HCT116 (cell line): ENCODE results near the gene PRKACG.

Experiments used
- POLR2A ChIP-seq: IDR thresholded peaks from 2 replicates; pipeline ENCODE4 v1.7.0; 2011; ENCODE audit warnings: borderline replicate concordance; ENCODE audit not compliant: insufficient read depth, insufficient read length; ENCODE audit errors: extremely low read depth
- TF ChIP-seq, protein P1 (sequence below), 3 experiments: fragments of 200-600 bp in 1 of 3; sonication (generic) in 1 of 3; IDR thresholded peaks in 2 of 3; conservative IDR thresholded peaks in 1 of 3; 2 replicates each; pipeline ENCODE4 v1.5.1; 2012 to 2017; ENCODE audit warnings: low read depth in 2 of 3, low read length in 2 of 3, antibody characterized with exemption in 1 of 3, borderline replicate concordance in 1 of 3, control low read depth in 1 of 3, mild to moderate bottlenecking in 1 of 3, mixed read lengths in 1 of 3, mixed run types in 1 of 3, moderate library complexity in 1 of 3; ENCODE audit not compliant: insufficient read depth in 1 of 3

DNA sequence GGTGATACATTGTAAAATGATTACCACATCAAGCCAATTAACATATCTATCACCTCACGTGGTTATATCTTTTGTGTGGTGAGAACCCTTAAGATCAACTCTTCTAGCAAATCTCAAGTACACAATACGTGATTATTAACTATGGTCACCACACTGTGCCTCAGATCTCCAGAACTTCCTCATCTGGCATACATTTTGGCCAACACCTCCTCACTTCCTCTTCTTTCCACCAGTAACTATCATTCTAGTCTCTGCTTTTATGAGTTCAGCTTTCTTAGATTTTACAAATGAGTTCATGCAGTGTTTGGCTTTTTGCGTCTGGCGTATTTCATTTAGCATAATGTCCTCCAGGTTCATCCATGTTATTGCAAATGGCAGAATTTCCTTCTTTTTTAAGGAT lies 35.8 kb downstream of the PRKACG start:
- no peak for TF ChIP-seq POLR2A
- TF ChIP-seq, protein P1, sequence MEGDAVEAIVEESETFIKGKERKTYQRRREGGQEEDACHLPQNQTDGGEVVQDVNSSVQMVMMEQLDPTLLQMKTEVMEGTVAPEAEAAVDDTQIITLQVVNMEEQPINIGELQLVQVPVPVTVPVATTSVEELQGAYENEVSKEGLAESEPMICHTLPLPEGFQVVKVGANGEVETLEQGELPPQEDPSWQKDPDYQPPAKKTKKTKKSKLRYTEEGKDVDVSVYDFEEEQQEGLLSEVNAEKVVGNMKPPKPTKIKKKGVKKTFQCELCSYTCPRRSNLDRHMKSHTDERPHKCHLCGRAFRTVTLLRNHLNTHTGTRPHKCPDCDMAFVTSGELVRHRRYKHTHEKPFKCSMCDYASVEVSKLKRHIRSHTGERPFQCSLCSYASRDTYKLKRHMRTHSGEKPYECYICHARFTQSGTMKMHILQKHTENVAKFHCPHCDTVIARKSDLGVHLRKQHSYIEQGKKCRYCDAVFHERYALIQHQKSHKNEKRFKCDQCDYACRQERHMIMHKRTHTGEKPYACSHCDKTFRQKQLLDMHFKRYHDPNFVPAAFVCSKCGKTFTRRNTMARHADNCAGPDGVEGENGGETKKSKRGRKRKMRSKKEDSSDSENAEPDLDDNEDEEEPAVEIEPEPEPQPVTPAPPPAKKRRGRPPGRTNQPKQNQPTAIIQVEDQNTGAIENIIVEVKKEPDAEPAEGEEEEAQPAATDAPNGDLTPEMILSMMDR (IDR thresholded peaks at IDR 0.05 in 2 of 3, conservative IDR thresholded peaks at IDR 0.05 in 1 of 3; ENCODE audit: borderline replicate concordance in 1 of 3, insufficient read depth in 1 of 3, low read depth in 2 of 3, low read length in 2 of 3): no peak
